ENCODE results near the gene PRPS1L1. TPM values are rescaled to one million over a fixed set of nuclear protein-coding genes. Genes with fewer than 3 reads are reported as not detected.

Gene PRPS1L1
- total RNA-seq, 1 donor from 2014 or later, result not detected

DNA sequence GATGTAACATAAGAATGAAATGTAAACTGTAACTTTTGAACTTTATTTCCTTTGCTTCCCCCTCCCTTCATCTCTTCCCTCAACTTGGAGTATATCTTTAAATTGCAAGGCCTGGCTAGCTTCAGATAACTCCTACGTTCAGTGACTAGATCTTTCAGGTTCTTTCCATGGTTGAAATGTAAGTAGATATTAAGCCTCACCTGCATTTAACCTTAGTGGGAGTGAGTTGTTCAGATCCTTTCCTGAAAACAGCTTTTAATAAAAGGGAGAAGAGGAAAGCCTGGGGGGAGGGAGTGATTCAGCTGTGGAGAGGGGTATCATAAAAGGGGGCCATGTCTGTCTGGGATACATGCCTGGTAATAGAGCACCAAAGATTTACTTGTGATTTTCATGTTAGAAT, 19.0 kb upstream of the PRPS1L1 start:
- H3K36me3 Mint-ChIP-seq, result no peaks in the 10 kb centered on the region
- Histone ChIP-seq H3K4me1 (no peaks in the 10 kb centered on the region), H4K20me1 (ENCODE audit: low read depth) (no peaks in the 10 kb centered on the region), H3K27me3 (no peaks in the 10 kb centered on the region), H3F3A (ENCODE audit: low read depth) (no peaks in the 10 kb centered on the region), H3K9me3 (ENCODE audit: low read depth) (no peaks in the 10 kb centered on the region), H3K27ac (no peak overlapping the region), H2AFZ (replicated peaks) (no peak overlapping the region), H3K4me3 (no peak overlapping the region), H3K9ac (no peak overlapping the region), H3K4me2 (no peak overlapping the region), H3K79me2 (ENCODE audit: low read depth) (no peaks in the 10 kb centered on the region), H3K36me3 (no peaks in the 10 kb centered on the region)
- H3K9me3 Mint-ChIP-seq, result no peaks in the 10 kb centered on the region
- H3K27ac Mint-ChIP-seq, result no peak overlapping the region
- DNase-seq (ENCODE audit: low spot score), result no peak
- TF ChIP-seq EZH2phosphoT487 (IDR thresholded peaks at IDR 0.05) (no peak), EZH2 (IDR thresholded peaks at IDR 0.05) (no peak), CTCF (IDR thresholded peaks at IDR 0.05) (no peak)
- H3K4me3 Mint-ChIP-seq, result no peak overlapping the region
- peaks cover 4% of the 10 kb centered on the region for H3K27me3 Mint-ChIP-seq (ENCODE audit: insufficient read depth, low read depth)
- no peaks in the 10 kb centered on the region for H3K4me1 Mint-ChIP-seq

DNA sequence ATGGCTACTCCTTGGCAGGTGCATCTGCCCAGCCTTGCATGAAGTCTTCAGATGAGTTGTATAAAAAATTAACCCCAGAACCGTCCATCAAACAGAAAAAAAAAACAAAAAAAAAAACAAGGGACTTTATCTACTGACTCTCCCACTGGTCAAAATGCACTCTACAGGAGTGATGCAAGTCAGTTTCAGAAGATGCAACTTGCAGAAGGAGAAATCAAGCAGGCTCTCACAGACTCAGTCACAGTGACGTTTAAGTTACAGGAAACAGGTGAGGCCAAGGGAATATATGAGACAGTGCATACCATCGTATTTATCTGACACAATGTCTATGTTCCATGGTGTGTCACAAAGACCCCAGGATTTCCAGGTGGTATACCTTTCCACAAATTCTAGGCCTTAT, 17.5 kb upstream of the PRPS1L1 start:
- Mint-ChIP-seq H3K27me3 (ENCODE audit: insufficient read depth, low read depth) (peaks cover 4% of the 10 kb centered on the region), H3K9me3 (no peaks in the 10 kb centered on the region), H3K27ac (no peak overlapping the region), H3K36me3 (no peaks in the 10 kb centered on the region), H3K4me3 (no peak overlapping the region), H3K4me1 (no peaks in the 10 kb centered on the region)
- H4K20me1 ChIP-seq (ENCODE audit: low read depth), result no peaks in the 10 kb centered on the region
- H3K27ac ChIP-seq, result no peak overlapping the region
- no peak overlapping the region for H2AFZ ChIP-seq (replicated peaks)
- no peaks in the 10 kb centered on the region for H3F3A ChIP-seq (ENCODE audit: low read depth)
- no peaks in the 10 kb centered on the region for H3K9me3 ChIP-seq (ENCODE audit: low read depth)
- H3K36me3 ChIP-seq, result no peaks in the 10 kb centered on the region
- TF ChIP-seq EZH2phosphoT487 (IDR thresholded peaks at IDR 0.05) (no peak), CTCF (IDR thresholded peaks at IDR 0.05) (no peak), EZH2 (IDR thresholded peaks at IDR 0.05) (no peak)
- no peak overlapping the region for H3K4me2 ChIP-seq
- DNase-seq (ENCODE audit: low spot score), result no peak
- H3K9ac ChIP-seq, result no peak overlapping the region
- no peaks in the 10 kb centered on the region for H3K27me3 ChIP-seq
- H3K79me2 ChIP-seq (ENCODE audit: low read depth), result no peaks in the 10 kb centered on the region
- no peak overlapping the region for H3K4me3 ChIP-seq
- no peaks in the 10 kb centered on the region for H3K4me1 ChIP-seq

DNA sequence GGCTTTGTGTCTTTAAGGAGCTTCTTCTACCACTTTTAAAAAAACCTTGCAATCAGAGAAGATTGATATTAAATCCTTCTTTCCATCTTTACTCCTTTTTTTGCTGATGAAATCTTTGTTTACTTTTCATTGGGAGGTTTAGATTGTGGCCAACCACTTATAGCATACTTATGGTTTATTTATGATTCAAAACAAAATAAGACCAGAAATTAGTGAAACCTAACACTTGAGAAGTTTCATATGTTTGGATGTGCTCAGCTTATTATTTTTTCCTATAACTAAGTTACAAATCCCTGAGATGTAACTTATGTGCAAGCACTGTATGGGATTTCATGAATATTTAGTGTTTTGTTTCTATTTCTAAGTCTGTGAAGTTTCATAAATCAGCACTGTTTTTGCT, 13.5 kb upstream of the PRPS1L1 start:
- no peaks in the 10 kb centered on the region for H3K79me2 ChIP-seq (ENCODE audit: low read depth)

More for the DNA sequence above, 13.5 kb upstream of the PRPS1L1 start:
- Mint-ChIP-seq H3K27me3 (ENCODE audit: insufficient read depth, low read depth) (peaks cover 5% of the 10 kb centered on the region), H3K4me3 (no peak overlapping the region), H3K9me3 (no peaks in the 10 kb centered on the region), H3K4me1 (no peaks in the 10 kb centered on the region), H3K27ac (no peak overlapping the region), H3K36me3 (no peaks in the 10 kb centered on the region)
- no peaks in the 10 kb centered on the region for H3K27me3 ChIP-seq
- H3K9ac ChIP-seq, result no peak overlapping the region
- H3K36me3 ChIP-seq, result no peaks in the 10 kb centered on the region
- no peaks in the 10 kb centered on the region for H3K4me1 ChIP-seq
- no peak overlapping the region for H3K27ac ChIP-seq
- TF ChIP-seq EZH2phosphoT487 (IDR thresholded peaks at IDR 0.05) (no peak), CTCF (IDR thresholded peaks at IDR 0.05) (no peak), EZH2 (IDR thresholded peaks at IDR 0.05) (no peak)
- H2AFZ ChIP-seq (replicated peaks), result no peak overlapping the region
- H3F3A ChIP-seq (ENCODE audit: low read depth), result no peaks in the 10 kb centered on the region
- no peak for DNase-seq (ENCODE audit: low spot score)
- H3K4me3 ChIP-seq, result no peak overlapping the region
- no peaks in the 10 kb centered on the region for H4K20me1 ChIP-seq (ENCODE audit: low read depth)
- no peaks in the 10 kb centered on the region for H3K9me3 ChIP-seq (ENCODE audit: low read depth)
- H3K4me2 ChIP-seq, result no peak overlapping the region

Data from neural progenitor cell (in vitro differentiated cells).